GM18873 (cell line): ENCODE measurements around the gene PRTG.
"Not testable (repeated sequence)": the region's sequence is repeated elsewhere in the genome, so short reads cannot be mapped to it uniquely, and the experiment has no call there.

Source experiments
- ATAC-seq: cut with Tn5 transposase; IDR thresholded peaks from one replicate; pipeline ENCODE4 v1.9.1; 2021; ENCODE audit warnings: mild to moderate bottlenecking, moderate library complexity, moderate number of reproducible peaks; ENCODE audit not compliant: unreplicated experiment, low FRiP score

Gene PRTG

DNA sequence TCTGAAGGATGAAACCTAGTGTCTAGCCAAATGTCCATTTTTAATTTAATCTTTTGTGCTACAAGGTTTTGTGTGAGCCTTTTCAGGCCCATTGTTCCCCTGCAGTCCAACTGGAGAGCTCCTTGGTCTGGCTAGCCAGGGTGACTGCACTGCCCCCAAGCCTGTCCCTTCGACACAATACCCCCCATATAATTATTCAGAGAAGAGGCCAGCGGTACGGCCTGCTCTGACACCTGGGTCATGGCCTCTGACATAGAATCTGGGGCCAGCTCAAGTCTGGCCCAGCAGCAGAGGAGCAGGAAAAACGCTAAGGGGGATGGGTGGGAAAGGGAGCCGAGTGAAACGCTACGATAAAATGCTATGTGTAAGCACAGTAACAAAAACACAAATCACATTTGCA lies 90.6 kb downstream of the PRTG start:
- no peak for ATAC-seq

DNA sequence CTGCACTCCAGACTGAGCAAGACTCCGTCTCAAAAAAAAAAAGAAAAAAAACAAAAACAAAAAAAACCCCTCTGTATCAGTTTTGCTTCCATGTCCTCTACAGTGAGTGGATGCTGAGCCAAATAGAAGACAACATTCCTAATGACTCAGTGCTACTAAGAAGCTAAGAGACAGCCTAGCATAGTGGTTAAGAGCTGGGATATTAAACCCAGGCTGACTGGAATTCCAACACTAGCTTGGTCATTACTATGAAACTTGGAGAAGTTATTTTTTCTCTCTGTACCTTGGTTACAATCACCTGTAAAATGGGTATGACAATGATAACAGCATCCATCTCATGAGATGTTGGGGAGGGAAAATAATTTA lies 93.9 kb downstream of the PRTG start:
- no peak for ATAC-seq

DNA sequence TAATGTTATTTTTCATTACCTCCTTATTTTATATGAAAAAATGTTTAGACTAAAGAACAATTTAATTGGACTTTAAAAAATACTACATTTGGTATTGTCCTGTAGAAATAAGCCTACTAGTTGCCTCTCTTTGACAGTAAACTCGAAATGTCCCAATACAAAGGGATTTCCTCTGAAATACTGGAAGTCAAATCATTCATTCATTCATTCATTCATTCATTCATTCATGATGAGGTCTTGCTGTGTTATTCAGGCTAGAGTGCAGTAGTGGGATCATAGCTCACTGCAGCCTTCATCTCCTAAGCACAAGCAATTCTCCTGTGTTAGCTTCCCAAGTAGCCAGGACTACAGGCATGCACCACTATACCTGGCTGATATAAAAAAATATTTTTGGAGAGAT lies 104.2 kb downstream of the PRTG start:
- ATAC-seq: no peak

DNA sequence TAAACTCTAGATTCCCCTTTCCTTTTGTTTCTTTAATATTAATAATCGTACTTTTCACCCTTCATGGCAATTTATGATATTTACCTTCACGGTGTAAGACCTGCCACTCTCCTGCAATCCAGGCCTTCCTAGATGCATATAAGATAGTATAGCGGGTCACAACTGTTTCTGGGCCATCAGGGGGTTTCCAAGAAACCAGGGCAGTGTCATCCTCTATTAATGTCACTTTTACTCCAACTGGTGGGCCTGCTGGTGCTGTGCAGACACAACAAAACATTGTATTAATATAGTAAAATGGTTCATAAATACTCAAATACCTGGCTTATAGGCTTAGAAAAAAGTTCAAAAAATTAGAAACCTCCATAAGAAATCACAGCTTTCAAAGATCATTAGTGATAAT lies 105.9 kb downstream of the PRTG start:
- ATAC-seq: no peak

DNA sequence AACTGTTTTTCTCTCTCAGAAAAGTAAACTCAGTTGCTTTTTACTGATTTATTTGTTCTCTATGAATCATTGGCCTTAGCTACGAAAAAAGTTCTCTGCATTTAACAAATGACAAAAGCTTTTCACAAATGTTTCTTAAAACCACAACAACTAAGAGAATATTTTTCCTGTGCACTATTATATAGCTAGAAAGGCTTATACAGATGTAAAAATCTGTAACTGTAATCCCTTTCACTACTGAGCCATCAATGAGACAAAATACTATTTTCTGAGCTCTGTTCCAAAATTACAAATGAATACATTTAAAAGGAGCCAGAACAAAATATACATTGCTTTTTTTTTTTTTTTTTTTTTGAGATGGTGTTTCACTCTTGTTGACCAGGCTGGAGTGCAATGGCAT lies 109.2 kb downstream of the PRTG start:
- no peak for ATAC-seq

DNA sequence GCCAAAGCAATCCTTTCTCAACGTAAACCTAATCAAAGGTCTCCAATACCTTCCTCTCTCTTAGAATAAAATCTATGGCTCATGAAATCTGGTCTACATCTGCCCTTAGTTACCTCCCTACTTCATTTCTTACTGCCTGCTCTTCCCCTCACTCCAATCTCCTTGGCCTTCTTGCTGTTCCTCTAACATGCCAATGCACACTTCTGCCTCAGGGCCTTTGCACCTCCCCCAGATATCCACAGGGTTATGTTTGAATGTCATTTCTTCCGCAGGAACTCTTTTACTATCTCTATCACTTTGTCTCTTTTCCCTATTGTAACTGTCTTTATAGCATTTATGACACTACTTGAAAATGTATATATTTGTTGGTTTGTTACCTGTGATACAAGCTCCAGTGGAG lies 110.5 kb downstream of the PRTG start:
- no peak for ATAC-seq

DNA sequence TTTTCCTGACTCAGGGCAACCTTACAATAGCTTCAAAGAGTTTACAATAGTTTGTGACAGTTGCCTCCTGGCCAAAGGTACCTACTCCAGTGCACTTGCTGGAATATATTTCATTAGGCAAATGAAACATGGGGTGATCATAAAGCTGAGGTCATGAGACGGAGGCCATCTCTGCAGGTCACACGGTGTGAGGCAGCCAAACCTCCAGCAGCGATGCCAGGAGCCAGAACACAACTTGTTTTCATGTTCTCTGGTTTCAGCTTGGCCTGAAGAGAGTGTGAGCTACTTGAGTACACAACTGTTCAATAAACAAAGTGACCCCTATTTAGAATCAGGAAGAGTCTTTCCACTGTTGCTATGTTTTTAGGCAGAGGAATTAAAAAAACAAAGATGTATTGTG lies 112.1 kb downstream of the PRTG start:
- ATAC-seq: no peak

DNA sequence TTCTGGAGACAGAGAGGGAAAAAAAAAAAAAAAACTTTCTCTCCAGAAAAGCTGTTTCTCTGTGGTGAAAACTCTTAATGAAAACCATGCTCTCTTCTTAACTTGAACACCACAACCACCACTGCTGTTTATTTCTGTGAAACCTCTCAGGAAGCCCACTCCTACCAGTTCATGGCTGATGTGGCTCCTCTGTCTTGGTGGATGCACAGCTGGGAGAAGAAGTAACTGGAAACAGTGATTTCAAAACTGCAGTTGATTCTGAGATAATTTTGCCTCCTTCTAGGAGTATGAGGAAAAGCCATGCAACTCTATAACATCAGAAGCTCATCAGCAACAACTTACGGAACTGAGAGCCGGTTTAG lies 114.6 kb downstream of the PRTG start:
- no peak for ATAC-seq

DNA sequence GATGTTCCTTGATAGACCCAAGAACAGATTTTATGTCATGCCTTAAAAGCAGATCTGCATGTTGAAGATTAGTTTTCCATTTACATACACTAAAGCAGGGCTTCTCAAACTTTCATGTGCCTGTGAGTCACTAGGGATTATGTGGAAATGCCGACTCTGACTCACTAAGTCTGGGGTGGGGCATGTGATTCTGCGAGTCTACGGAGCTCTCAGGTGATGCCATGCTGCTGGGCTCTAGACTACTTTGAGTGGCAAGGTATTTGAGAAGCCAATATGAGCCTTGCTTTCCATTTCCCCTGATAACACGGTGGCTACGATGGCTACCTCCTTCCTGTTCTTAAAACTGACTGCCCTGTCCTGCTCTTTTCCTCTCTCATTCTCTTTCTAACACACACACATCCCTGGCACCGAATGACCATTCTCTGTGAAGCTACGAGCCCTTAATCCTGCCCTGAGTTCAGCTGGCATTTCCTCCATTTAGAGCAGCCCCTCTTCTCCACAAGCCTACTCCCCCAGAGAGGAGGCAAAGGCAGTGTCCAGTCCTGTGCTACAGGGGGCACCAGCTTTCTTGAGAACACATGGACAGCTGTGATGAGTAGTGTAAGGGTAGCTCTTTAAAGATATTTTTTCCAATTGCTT lies 115.1 kb downstream of the PRTG start:
- no peak for ATAC-seq

DNA sequence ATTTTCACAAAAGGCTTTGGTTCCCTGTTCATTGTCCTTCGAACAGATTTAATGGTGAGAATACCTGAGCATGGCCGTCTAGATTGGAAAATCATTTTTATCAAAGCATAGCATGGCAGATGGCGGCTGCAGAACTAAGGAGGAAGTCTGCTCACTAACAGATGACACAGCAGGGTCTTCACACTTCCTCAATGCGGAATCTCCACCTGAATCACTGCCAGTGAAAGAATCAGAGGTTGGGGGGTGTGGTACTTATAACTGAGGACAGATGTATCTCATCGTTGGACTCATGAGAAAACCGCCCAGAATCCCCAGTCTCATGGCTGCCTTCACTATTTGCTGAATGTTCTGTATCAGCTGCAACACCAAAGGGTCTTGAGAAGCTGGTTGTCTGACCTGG lies 123.2 kb downstream of the PRTG start:
- ATAC-seq: no peak

DNA sequence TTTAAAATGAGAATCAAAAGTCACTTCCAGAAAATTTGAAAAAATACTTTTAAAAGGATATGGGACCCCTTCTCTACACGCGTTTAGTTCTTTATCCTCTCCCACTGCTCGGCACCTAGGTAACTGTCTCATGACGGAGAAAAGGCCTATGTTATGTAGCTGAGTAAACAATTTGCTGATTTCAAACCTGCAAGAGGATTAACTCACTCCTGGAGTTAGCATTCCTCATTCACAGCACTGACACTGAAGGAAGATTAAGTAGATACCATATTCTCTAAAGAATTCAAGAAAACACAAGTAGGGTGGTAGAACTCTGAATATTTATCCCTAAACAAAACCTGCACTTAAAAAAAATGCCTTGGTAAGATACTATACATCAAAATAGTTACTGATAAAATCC lies 124.6 kb downstream of the PRTG start:
- no peak for ATAC-seq

DNA sequence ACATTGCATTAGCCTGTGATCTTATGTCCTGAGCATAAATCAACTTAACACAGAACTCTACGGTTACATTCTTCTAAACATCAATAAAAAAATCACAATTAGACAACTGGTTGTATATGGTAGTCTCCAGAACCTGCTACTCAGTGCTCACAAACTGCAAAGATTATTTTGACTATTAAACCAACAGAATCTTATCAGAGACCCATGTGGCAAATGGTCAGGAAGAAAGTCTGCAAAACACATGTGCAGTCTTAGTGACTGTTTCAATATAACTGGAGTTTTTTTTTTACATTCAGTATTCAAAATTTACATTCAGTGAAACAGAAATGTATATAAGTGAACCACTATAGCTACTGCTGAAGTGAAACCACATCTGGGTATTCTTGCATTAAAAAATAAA lies 127.5 kb downstream of the PRTG start:
- ATAC-seq: no peak

DNA sequence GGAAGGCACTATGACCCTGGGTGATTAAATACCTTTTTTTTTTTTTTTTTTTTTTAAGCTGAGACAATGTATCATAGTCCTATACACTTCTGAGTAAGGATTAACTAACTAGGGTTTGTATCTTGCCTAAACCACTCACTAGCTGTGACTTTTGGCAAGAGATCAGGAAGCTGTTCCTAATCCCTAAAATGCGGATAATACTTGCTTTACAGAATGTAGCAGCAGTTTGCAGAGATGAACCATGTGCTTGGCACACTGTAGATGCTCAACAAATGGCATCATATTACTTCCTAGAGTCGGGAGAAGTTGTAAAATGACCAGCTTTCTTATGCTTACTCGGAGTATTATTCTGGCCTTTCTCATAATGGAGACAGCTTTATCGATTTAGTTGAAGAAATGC lies 129.2 kb downstream of the PRTG start:
- no peak for ATAC-seq

DNA sequence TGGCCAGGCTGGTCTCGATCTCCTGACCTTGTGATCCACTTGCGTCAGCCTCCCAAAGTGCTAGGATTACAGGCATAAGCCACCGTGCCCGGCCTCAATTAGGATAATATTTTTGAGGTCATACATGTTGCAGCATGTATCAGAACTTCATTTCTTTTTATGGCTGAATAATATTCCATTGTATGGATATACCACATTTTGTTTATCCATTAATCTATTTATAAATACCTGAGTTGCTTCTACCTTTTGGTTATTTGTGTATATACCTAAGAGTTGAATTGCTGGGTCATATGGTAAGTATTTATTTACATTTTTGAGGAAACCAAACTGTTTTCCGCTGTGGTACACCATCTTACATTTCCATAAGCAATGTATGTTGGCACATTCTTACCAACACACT lies 136.7 kb downstream of the PRTG start:
- no peak for ATAC-seq

DNA sequence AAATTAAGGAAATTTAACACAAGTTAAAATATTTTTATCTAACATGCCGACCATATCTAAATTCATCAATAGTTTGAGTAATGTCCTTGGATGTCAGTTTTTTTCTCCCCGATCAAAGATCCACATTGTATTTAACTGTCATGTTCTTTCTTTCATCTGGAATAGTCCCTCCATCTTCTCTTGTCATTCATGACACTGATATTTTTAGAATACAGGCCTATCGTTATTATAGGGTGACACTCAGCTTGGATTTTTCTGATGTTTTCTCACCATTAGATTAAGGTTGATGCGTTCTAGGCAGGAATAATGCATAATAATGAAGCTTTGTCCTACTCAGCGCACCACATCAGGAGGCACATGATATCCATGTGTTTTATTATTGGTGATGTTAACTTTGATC lies 141.6 kb downstream of the PRTG start:
- ATAC-seq: no peak

DNA sequence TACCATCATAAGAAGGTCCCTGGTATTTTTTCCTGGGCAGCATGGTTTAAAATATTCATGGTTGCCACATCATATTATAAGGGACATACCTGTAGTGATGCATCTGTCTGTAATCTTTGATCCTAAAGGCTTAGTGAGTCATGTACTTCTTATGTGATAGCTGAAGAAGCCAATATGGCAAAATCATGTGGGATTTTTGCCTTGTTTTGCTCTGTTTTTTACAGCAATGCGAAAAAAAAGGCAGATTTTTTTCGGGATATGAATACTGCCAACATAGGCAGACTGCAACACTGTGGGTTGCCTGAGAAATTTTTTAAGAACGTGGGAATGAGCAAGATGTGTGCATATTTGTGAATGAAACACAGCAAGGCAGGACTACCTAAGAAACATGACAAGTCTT lies 143.5 kb downstream of the PRTG start:
- no peak for ATAC-seq

DNA sequence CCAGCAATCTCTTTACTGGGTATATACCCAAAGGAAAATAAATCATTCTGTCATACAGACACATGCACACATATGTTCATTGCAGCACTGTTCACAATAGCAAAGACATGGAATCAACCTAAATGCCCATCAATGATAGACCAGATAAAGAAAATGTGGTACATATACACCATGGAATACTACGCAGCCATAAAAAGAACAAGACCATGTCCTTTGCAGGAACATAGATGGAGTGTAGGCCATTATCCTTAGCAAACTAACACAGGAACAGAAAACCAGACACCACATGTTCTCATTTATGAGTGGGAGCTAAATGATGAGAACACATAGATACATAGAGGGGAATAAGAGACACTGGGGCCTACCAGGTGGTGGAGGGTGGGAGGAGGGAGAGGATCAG lies 149.9 kb downstream of the PRTG start:
- ATAC-seq: not testable (repeated sequence)

DNA sequence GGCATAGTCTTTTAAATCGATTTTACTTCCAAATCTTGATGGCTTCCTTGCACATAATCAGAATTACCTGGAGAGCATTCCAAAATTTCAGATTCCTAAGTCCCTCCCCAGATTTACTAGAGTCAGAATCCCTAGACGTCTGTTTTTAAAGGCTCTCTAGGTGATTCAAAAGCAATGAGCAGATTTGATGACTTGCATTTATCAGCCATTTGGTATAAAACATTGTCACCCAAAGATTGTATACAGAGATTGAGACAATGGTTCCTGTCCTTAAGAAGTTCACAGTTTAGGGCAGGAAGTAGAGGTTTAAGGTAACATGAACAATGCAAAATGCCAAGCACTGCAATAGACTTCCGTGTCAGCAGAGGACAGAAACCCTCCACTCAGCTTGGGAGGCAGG lies 152.2 kb downstream of the PRTG start:
- ATAC-seq: no peak

DNA sequence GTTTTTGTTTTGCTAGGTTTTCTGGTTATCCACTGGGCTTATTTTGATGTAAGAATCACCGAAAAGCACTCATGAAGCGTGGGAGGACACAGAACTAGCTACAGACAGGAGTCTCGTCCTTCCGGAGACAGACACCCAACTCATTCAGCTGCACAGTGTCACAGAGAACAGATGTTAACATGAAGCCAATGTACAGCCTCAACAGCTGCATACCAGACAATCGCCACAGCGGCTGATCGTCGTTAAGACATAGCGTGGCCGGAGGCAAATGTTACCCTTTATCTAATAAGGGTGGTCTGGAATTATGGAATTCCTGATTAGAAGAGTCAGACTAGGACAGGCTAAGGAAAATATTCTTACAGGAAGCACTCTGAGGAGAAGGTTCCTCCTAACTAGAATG lies 153.7 kb downstream of the PRTG start:
- no peak for ATAC-seq

DNA sequence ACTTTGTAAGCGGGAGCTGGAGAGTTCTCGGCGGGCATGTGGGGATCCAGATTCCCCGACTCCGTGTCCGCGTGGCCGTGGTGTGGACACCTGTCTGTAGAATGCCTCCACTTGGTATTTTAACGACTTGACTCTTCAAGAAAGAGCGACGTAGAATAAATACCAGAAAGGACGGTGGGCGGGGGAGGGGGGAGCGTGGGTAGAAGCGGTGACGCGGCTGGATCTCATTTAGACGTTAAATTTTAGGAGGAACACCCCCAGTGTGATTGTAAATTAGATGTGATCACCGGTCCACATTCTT lies 154.2 kb downstream of the PRTG start:
- ATAC-seq: no peak

DNA sequence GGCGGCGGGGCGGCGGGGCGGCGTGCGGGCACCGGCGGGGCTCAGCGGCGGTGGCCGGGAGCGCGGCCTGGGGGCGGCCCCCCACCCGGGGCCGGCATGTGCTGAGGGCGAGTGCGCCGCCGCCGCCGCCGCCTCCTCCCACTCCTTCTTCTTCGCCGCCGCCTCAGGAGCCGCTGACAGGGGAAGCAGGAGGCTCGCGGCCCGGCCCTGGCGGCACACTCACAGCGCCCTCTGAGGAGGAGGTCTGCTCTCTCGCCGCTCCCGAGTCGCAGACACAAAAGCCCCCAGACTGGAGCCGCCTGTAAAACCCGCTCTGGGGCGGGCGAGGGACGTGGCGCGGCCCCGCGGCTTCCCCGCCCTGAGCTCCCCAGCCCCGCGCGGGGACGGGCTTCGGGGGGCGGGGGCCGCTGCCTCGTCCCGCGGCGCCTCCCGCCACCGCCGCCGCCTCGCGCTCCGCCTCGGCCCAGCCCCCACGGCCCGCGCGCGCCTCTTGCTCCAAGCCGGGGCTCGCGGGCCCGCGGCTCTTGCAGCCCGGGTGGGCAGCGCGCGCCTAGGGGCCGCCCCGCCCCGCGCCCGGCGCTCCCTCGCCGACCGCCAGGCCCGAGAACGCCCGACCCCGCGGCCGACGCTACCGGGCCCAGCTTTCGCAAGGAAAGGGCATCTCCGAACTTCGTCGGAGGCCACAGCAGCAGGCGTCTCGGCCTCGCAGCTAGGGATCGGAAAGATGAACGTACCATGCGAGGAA lies 154.7 kb downstream of the PRTG start, which contains the start of gene PYGO1:
PYGO1 (minus strand) TSS at position 276 of the 745 bp plus-strand sequence. CDS start 462 bp downstream, outside the sequence.
- no peak for ATAC-seq

DNA sequence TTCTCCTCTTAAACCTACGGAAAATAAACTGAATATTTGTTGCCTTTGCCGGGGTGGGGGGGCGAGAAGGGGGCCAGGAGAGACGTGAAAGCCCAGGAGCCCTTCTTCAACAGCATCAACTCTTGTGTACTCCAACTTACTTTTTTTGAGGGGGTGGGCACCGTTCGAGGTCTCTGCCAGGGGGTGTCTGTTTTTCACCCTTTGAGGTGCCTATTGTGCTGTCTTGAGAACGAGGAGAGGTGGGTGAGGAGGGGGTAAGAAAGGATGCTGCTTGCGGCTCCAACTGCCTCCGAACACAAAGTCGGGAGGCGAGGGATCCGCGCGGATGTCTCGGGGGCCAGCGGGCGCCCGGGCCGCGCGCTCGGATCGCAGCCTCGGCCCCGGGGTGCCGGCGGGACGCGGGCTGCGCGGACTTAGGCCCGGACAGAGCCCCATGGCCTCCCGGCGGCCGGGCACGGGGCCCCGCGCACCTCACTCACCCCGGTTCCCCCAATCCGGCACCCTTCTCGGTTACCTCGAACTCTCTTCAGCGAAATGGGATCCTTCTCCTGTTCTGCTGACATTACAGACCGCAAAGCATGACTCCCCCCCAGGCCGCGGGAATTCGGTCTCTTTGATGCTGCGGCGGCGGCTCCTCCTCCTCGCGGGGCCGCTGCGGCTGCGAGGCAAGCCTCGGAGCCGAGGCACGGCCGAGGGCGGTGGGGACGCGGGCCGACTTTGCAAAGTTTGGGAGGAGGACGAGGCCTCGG lies 155.5 kb downstream of the PRTG start:
- ATAC-seq: no peak
